HepG2 (cell line): ENCODE results near the gene VPS18. TPM values are rescaled to one million over a fixed set of nuclear protein-coding genes. Genes with fewer than 3 reads are reported as not detected.

ENCODE experiments used
- BRD4 ChIP-seq: sonication (generic); formaldehyde crosslinking; IDR thresholded peaks from 2 replicates; pipeline ENCODE4 v1.4.0; 2020; ENCODE audit warnings: missing genetic modification reagents
- GTF3A ChIP-seq: sonication (generic); formaldehyde crosslinking; conservative IDR thresholded peaks from 2 replicates; pipeline ENCODE4 v1.4.0; 2020; ENCODE audit warnings: mild to moderate bottlenecking, missing genetic modification reagents
- JUNB ChIP-seq: sonication (generic); formaldehyde crosslinking; IDR thresholded peaks from 2 replicates; pipeline ENCODE4 v1.8.0; 2022; ENCODE audit warnings: missing genetic modification reagents, mild to moderate bottlenecking, borderline replicate concordance
- LCORL ChIP-seq, 2 experiments: fragments of 450-650 bp in 1 of 2; sonication (generic) in 1 of 2; formaldehyde crosslinking in 1 of 2; IDR thresholded peaks; 2 replicates each; pipeline versions ENCODE4 v1.5.0 to v1.6.1; 2017 to 2020; ENCODE audit warnings: antibody characterized with exemption in 1 of 2, missing genetic modification reagents in 1 of 2
- MBNL3 ChIP-seq: fragments of 250-450 bp; sonication (Bioruptor Pico); conservative IDR thresholded peaks from 2 replicates; pipeline ENCODE4 v1.8.0; 2022; ENCODE audit warnings: mild to moderate bottlenecking, inconsistent platforms
- NFRKB ChIP-seq: fragments of 450-650 bp; IDR thresholded peaks from 2 replicates; pipeline ENCODE4 v1.6.1; 2017
- SIX4 ChIP-seq: sonication (generic); formaldehyde crosslinking; IDR thresholded peaks from 2 replicates; pipeline ENCODE4 v1.4.0; 2020; ENCODE audit warnings: missing genetic modification reagents
- ZEB1 ChIP-seq: IDR thresholded peaks from 2 replicates; pipeline ENCODE4 v1.6.1; 2012; ENCODE audit warnings: mild to moderate bottlenecking, low read depth, inconsistent platforms; ENCODE audit not compliant: insufficient replicate concordance
- ZKSCAN1 ChIP-seq: fragments of 150-350 bp; IDR thresholded peaks from 2 replicates; pipeline ENCODE4 v1.6.1; 2014; ENCODE audit warnings: low read length
- ZNF253 ChIP-seq: sonication (generic); formaldehyde crosslinking; IDR thresholded peaks from 2 replicates; pipeline ENCODE4 v1.8.0; 2022; ENCODE audit warnings: mild to moderate bottlenecking, missing genetic modification reagents, borderline replicate concordance
- ZNF460 ChIP-seq: sonication (generic); formaldehyde crosslinking; IDR thresholded peaks from 2 replicates; pipeline ENCODE4 v1.5.1; 2020; ENCODE audit warnings: missing genetic modification reagents, mild to moderate bottlenecking, borderline replicate concordance
- ZNF574 ChIP-seq: sonication (generic); formaldehyde crosslinking; IDR thresholded peaks from 2 replicates; pipeline ENCODE4 v1.4.0; 2020; ENCODE audit warnings: missing genetic modification reagents
- ZNF646 ChIP-seq: sonication (generic); formaldehyde crosslinking; IDR thresholded peaks from 2 replicates; pipeline ENCODE4 v1.9.0; 2021; ENCODE audit warnings: mild to moderate bottlenecking, missing genetic modification reagents
- ZNF761 ChIP-seq: sonication (generic); formaldehyde crosslinking; conservative IDR thresholded peaks from 2 replicates; pipeline ENCODE4 v1.4.0; 2020; ENCODE audit warnings: mild to moderate bottlenecking, missing genetic modification reagents
- ZNF83 ChIP-seq: sonication (generic); formaldehyde crosslinking; IDR thresholded peaks from 2 replicates; pipeline ENCODE4 v1.4.0; 2020; ENCODE audit warnings: missing genetic modification reagents, mild to moderate bottlenecking, borderline replicate concordance
- polyA plus RNA-seq, 8 experiments: library from polyadenylated mRNA; depleted of rRNA in 3 of 8; stranded (reverse) in 7 of 8; unstranded in 1 of 8; fragments of >200 nt; fragmentation: Illumina TruSeq in 4 of 8; extraction: Trizol in 4 of 8; gene quantifications; 2 replicates each; pipeline versions ENCODE4 v1.2.1 to v1.2.3, GENCODE V29; 2011 to 2016; ENCODE audit warnings: low read depth in 4 of 8, missing spikeins in 1 of 8, mixed read lengths in 1 of 8; ENCODE audit not compliant: insufficient read depth in 1 of 8
- total RNA-seq, 5 experiments: library from RNA; depleted of rRNA; stranded (reverse); fragments of >200 nt; fragmentation: Illumina TruSeq; extraction: Trizol; gene quantifications; 2 replicates each; pipeline ENCODE4 v1.2.3, GENCODE V29; 2016; ENCODE audit warnings: low read depth in 1 of 5
- TF ChIP-seq, protein P1 (sequence below): sonication (generic); formaldehyde crosslinking; IDR thresholded peaks from 2 replicates; pipeline ENCODE4 v1.8.0; 2022; ENCODE audit warnings: mild to moderate bottlenecking, missing genetic modification reagents, moderate library complexity

Gene VPS18
- total and polyA plus RNA-seq, 2 of the 13 experiments (the other 11 are each of a cell fraction or from before 2014, with no cell fraction given) = 5.8 to 17.0 TPM

- TF ChIP-seq ZNF574 (CRISPR knock-in tag) = peak; percentile 64
- TF ChIP-seq SIX4 (CRISPR knock-in tag) = no peak
- TF ChIP-seq JUNB (CRISPR knock-in tag) = no peak
- TF ChIP-seq, protein P1, sequence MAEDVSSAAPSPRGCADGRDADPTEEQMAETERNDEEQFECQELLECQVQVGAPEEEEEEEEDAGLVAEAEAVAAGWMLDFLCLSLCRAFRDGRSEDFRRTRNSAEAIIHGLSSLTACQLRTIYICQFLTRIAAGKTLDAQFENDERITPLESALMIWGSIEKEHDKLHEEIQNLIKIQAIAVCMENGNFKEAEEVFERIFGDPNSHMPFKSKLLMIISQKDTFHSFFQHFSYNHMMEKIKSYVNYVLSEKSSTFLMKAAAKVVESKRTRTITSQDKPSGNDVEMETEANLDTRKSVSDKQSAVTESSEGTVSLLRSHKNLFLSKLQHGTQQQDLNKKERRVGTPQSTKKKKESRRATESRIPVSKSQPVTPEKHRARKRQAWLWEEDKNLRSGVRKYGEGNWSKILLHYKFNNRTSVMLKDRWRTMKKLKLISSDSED (CRISPR knock-in tag) = no peak
- no peak for TF ChIP-seq ZNF253 (CRISPR knock-in tag)
- no peak for TF ChIP-seq ZEB1
- no peak for TF ChIP-seq LCORL (IDR thresholded peaks at IDR 0.05)
- peak; percentile 92 for TF ChIP-seq LCORL (CRISPR knock-in tag; IDR thresholded peaks at IDR 0.05)
- no peak for TF ChIP-seq ZNF646
- TF ChIP-seq BRD4 (CRISPR knock-in tag) = peak; percentile 12; the same call in 1 of the 2 replicates
- TF ChIP-seq ZNF761 (CRISPR knock-in tag) = peak; percentile 74; the same call in 1 of the 2 replicates
- 0 out of 2 replicates have a peak, but pooled peaks have one; percentile 38 for TF ChIP-seq ZKSCAN1
- TF ChIP-seq NFRKB = no peak
- TF ChIP-seq MBNL3 (CRISPR knock-in tag) = no peak
- 0 out of 2 replicates have a peak, but pooled peaks have one; percentile 34 for TF ChIP-seq GTF3A (CRISPR knock-in tag)
- no peak for TF ChIP-seq ZNF460 (CRISPR knock-in tag)
- no peak for TF ChIP-seq ZNF83 (CRISPR knock-in tag)
Observed at GRCh38 chr15:40893733-40894680, at the start of gene VPS18 (continued).
